Limb (tissue), 2 donors: ENCODE measurements around the gene MLPH.

Source experiments
- DNase-seq, 2 donors: peaks; one replicate each; pipeline ENCODE4 v3.0.0-alpha.2; 2016; ENCODE audit errors: extremely low spot score in 2 of 2

The MLPH gene

DNA sequence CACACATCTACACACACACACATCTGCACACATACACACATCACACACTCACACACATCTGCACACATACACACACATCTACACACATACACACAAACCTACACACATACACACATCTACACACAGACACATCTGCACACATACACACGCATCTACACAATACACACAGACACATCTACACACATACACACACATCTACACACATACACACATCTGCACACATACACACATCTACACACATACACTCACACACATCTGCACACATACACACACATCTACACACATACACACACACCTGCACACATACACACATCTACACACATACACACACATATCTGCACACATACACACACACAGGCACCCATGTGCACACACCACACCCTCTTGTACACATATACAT, 78.9 kb downstream of the MLPH start:
- no peak for DNase-seq

DNA sequence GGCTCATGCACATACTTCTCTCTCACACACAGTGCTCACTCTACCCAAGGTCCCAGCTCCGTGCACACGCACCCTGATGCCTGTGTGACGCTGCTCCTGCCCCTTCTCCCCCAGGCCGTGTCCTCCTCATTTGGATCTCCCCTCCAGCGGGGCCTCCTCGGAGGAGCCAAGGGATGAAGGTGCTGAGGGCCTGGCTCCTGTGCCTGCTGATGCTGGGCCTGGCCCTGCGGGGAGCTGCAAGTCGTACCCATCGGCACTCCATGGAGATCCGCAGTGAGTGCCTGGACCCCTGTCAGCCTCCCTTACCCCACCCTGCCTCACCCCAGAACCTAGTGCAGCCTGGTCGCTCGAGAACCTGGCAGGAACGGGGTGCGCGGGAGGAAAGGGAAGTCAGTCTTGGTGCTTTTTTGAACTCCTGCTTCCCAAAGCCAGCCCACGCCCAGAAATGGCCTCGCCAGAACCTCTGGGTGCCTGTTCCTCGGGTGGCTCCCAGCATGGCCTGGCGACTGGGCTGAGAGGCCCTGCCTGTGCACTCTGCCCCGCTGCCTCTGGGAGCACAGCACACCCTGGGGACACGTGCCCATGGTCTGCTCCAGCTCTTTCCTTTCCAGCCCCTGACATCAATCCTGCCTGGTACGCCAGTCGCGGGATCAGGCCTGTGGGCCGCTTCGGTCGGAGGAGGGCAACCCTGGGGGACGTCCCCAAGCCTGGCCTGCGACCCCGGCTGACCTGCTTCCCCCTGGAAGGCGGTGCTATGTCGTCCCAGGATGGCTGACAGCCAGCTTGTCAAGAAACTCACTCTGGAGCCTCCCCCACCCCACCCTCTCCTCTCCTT, 79.6 kb downstream of the MLPH start, which contains the start of gene PRLH:
PRLH (plus strand) TSS at position 174 of the 835 bp plus-strand sequence; CDS start at position 174, 0 bp downstream.
- DNase-seq, result no peak

- no peak for DNase-seq
These were observed 80.4 kb downstream of the MLPH start for GRCh38 chr2:237567276-237568029.

- DNase-seq, result no peak
These were observed 81.1 kb downstream of the MLPH start for GRCh38 chr2:237568121-237568660.

- no peak for DNase-seq
These were observed 82.0 kb downstream of the MLPH start for GRCh38 chr2:237569041-237569440.

- DNase-seq, result no peak
These were observed 82.8 kb downstream of the MLPH start for GRCh38 chr2:237569896-237570295.

GRCh38 chr2:237570776-237571335, 83.8 kb downstream of the MLPH start:
- DNase-seq, result peak in 1 of 2 donors; percentile 25

GRCh38 chr2:237571551-237571950, 84.5 kb downstream of the MLPH start:
- DNase-seq, result no peak

GRCh38 chr2:237572021-237572741, 85.1 kb downstream of the MLPH start:
- peak; percentile 88 to 93 for DNase-seq

GRCh38 chr2:237572742-237573101, 85.7 kb downstream of the MLPH start:
- peak in 1 of 2 donors; percentile 27 for DNase-seq

DNA sequence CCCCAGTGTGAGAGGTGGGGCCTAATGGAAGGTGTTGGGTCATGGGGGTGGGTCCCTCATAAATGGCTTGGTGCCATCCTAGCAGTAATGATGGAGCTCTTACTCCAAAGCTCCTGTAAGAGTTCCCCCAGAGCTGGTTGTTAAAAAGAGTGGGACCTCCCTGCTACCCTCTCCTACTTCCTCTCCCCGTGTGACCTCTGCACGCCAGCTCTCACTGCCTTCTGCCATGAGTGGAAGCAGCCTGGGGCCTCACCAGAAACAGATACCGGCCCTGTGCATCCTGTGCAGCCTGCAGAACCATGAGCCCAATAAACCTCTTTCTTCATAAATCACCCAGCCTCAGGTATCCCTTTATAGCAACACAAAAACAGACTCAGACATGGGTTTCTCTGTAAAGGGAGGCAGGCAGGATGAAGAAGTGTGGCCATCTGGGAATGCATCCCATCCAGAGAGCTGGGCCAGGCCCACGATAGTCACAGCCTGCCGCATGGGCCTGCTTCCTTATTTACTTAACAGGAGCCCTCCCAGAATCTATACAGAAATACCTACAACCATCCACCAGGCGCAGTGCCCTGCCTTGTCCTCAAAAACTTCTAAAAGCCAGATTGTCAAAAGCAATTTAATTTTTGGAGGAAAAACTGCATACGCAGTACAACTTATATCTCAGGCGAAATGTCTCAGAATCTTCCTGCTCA, 86.8 kb downstream of the MLPH start:
- no peak for DNase-seq

GRCh38 chr2:237574467-237574866, 87.4 kb downstream of the MLPH start:
- DNase-seq, result peak in 1 of 2 donors; percentile 26

- peak in 1 of 2 donors; percentile 55 for DNase-seq
These were observed 88.1 kb downstream of the MLPH start for GRCh38 chr2:237574894-237575868.

DNA sequence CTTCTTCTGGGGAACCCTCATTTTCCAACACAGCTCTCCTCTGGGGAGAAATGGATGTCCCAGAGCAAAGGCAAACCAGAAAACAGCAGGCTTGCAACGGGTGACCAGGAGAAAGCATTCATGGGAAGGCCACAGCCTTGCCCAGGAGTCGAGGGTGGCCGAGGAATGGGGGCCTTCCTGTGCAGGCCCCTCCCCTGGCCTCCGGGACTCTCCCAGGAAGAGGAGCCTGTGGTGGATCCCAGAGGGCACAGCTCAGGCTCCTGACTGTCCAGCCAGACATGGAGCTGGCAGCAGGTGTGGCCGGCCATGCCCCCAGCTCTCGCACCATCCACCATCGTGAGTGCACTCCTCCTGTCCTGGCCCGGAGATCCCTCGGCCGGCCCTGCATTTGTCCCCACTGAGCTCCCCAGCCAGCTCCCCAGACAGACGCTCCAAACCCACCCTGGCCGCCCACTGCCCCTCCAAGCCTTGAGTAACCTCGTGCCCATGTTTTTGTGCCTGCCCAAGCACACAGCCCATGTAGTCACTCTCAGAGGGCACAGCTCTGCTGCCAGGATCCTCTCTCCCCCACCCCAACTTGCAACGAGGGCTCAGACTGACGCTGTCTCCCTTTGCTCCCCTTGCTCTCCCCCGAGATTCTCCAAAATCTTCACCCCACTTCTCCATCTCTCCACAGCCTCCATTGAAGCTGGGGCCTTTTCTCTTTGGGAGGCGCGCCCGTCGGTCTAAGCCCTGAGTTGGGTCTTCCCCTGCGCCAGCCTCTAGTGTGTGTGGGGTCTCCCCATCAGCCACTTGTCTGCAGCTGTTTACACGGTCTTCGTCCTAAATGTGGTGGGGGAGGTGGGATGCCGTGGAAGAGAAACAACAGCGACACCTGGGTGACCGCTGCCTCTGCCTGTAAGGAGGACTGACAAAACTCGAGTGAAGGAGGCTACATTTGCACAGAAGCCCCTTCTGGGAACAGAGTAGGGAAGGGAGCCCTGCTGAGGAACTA, 89.1 kb downstream of the MLPH start:
- peak in 1 of 2 donors; percentile 28 for DNase-seq

DNA sequence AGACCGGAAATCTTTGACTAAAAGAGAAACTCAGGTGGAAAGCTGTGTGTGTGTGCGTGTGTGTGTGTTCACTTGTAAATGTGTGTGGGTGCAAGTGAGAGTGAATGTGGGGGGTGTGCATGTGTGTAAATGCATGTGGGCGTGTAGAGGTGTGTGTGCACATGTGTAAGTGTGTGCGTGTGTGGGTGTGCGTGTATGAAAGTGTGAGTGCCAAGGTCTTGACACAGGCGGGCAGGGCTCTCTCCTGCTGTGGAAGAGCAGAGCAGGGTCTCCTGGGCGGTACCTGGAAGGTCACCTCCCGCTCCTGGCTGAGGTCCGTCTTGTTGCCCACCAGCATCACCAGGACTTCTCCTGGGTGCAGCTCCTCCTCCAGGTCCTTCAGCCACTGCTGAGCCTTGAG, 89.9 kb downstream of the MLPH start:
- DNase-seq, result no peak

- peak in 1 of 2 donors; percentile 23 for DNase-seq
These were observed 90.4 kb downstream of the MLPH start for GRCh38 chr2:237577458-237577857.

DNA sequence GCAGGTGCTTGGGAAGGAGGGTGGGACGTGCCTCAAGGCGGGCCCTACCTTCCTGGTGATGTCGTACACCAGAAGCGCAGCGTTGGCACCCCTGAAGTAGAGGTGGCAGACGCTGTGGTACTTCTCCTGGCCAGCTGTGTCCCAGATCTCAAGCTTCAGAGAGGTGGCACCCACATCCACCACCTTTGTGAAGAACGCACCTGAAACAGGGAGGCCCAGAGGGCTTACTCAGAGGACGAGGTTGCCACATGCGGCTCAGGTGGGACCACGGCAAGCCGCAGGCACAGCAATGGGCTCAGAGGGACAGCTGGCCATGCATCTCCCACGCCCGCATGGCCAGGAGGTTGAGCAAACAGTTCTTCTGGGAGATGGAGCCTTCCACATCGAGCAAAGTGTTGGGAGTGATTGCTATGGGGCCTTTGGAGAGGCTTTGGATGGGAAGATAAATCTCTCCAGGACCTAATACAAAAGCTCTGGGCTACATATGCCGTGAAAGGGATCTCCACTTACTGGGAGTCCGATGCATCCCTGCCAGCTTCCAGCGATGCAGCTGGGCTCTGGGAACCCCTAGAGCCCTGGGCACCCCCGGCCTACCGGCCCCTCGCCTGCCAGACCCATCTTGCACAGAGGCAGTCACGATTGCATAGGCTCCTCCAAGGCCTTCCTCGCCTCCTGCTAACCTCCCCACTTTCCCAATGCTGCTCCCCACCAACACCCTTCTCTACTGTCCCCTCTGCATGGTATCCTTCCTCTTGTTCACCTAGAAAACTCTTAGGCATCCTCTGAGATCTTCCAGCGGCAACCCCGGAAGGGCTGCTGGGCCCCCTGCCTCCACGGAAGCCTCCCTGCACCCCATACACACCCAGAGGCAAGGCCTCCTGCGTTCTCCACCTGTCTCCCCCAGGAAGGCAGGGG, 91.2 kb downstream of the MLPH start:
- no peak for DNase-seq
